ENCODE measurements around the gene BHLHE40.

GRCh38 chr3:4974154-4974553 lies 5.1 kb upstream of the BHLHE40 start:
- no peak for TF ChIP-seq CTCF (IDR thresholded peaks at IDR 0.05)
- no peak for TF ChIP-seq POLR2A (IDR thresholded peaks at IDR 0.05)
